Naive thymus-derived CD4-positive, alpha-beta T cell (primary cell): ENCODE measurements around the gene ZC3H18. TPM values are rescaled to one million over a fixed set of nuclear protein-coding genes. Genes with fewer than 3 reads are reported as not detected.

ENCODE experiments used
- ATAC-seq: fragments of 150-1000 bp; cut with Tn5 transposase; 2 replicates; pipeline ENCODE4 v1.10.0; 2021; ENCODE audit warnings: mild to moderate bottlenecking, moderate library complexity
- CTCF ChIA-PET: fragments of 350-600 bp; sonication (Branson Sonifier 250); formaldehyde crosslinking; loops from one replicate; lab custom pipeline; 2021; ENCODE audit warnings: antibody characterized with exemption; lab: Charles Lee
- POLR2A ChIA-PET: fragments of 350-600 bp; sonication (Branson Sonifier 250); formaldehyde crosslinking; loops from one replicate; lab custom pipeline; 2021; ENCODE audit warnings: antibody characterized with exemption, inconsistent platforms; lab: Charles Lee
- DNase-seq, 9 donors: peaks; one replicate each; pipeline versions ENCODE4 v3.0.0 to v3.0.0-alpha.2; 2020 to 2022; ENCODE audit warnings: mixed read lengths in 1 of 9
- H3K27ac ChIP-seq: one replicate; pipeline ENCODE4 v1.7.0; 2013; ENCODE audit warnings: mild to moderate bottlenecking, low read depth, low read length, moderate library complexity
- H3K27me3 ChIP-seq, 2 donors: one replicate each; pipeline ENCODE4 v1.7.0; 2013; ENCODE audit warnings: low read length in 2 of 2, mild to moderate bottlenecking in 2 of 2, moderate library complexity in 2 of 2; ENCODE audit not compliant: control insufficient read depth in 2 of 2, insufficient read depth in 2 of 2
- H3K36me3 ChIP-seq, 3 experiments: 1 replicate in 2 of 3; 2 replicates in 1 of 3; pipeline ENCODE4 v1.7.0; 2013; ENCODE audit warnings: low read length in 3 of 3, mild to moderate bottlenecking in 3 of 3, moderate library complexity in 1 of 3; ENCODE audit not compliant: insufficient read depth in 3 of 3, control insufficient read depth in 2 of 3
- H3K4me1 ChIP-seq, 2 donors: one replicate each; pipeline ENCODE4 v1.7.0; 2013; ENCODE audit warnings: low read length in 2 of 2, mild to moderate bottlenecking in 2 of 2, moderate library complexity in 1 of 2; ENCODE audit not compliant: control insufficient read depth in 2 of 2, insufficient read depth in 2 of 2
- H3K4me3 ChIP-seq: 2 replicates; pipeline ENCODE4 v1.7.0; 2013; ENCODE audit warnings: mild to moderate bottlenecking, low read length
- H3K9me3 ChIP-seq, 3 experiments: 1 replicate in 2 of 3; 2 replicates in 1 of 3; pipeline ENCODE4 v1.7.0; 2013; ENCODE audit warnings: low read length in 3 of 3; ENCODE audit not compliant: control insufficient read depth in 2 of 3
- H3K27ac Mint-ChIP-seq, 9 donors: one replicate each; pipeline ENCODE4 v1.8.0; 2020 to 2022; ENCODE audit warnings: mixed read lengths in 9 of 9, mild to moderate bottlenecking in 8 of 9, moderate library complexity in 5 of 9, inconsistent platforms in 2 of 9
- H3K27me3 Mint-ChIP-seq, 5 donors: one replicate each; pipeline ENCODE4 v1.8.0; 2021 to 2022; ENCODE audit warnings: mixed read lengths in 5 of 5, mild to moderate bottlenecking in 1 of 5
- H3K36me3 Mint-ChIP-seq, 5 donors: one replicate each; pipeline ENCODE4 v1.8.0; 2020 to 2022; ENCODE audit warnings: mixed read lengths in 5 of 5, mild to moderate bottlenecking in 3 of 5, inconsistent platforms in 1 of 5
- H3K4me1 Mint-ChIP-seq, 7 donors: one replicate each; pipeline ENCODE4 v1.8.0; 2020 to 2022; ENCODE audit warnings: mixed read lengths in 7 of 7, mild to moderate bottlenecking in 3 of 7, inconsistent platforms in 1 of 7
- H3K4me3 Mint-ChIP-seq, 10 donors: one replicate each; pipeline ENCODE4 v1.8.0; 2020 to 2022; ENCODE audit warnings: mild to moderate bottlenecking in 10 of 10, mixed read lengths in 10 of 10, moderate library complexity in 6 of 10, inconsistent platforms in 2 of 10
- H3K9me3 Mint-ChIP-seq, 11 donors: one replicate each; pipeline ENCODE4 v1.8.0; 2020 to 2022; ENCODE audit warnings: mixed read lengths in 11 of 11, mild to moderate bottlenecking in 4 of 11, inconsistent platforms in 1 of 11, moderate library complexity in 1 of 11
- intact Hi-C, 2 donors: fragments of 100-400 bp; cut with micrococcal nuclease; formaldehyde crosslinking; loops; one replicate each; pipeline ENCODE4 v1.15.1; 2023
- polyA plus RNA-seq, 2 donors: library from polyadenylated mRNA; unstranded; fragments of 300-500 nt; fragmentation: Illumina TruSeq; gene quantifications; one replicate each; pipeline ENCODE4 v1.2.3, GENCODE V29; 2021
- total RNA-seq, 6 experiments: library from RNA in 5 of 6; stranded (reverse) in 5 of 6; gene quantifications; 1 replicate in 5 of 6; 2 replicates in 1 of 6; pipeline ENCODE4 v1.2.3 and lab custom pipeline; 2021 to 2026

Gene ZC3H18
- total and polyA plus RNA-seq, 7 experiments from 2014 or later = 11.0 to 97.8 (median 78.2) TPM

- CTCF ChIA-PET = no interaction called here
- intact Hi-C loops = loop anchor here (1.0 to 2.0 kb wide), 11 partner anchors 12 to 199 kb away; partner anchors contain the start of genes MVD (in 2 of the 2), SNAI3 (in 2 of the 2), ZC3H18 (in 2 of the 2) and CTU2 (in 1 of the 2)
- H3K27ac ChIP-seq = peak overlapping the region; percentile 84
- H3K9me3 ChIP-seq = no peaks in the 10 kb centered on the region
- H3K27me3 ChIP-seq = no peaks in the 10 kb centered on the region
- H3K36me3 ChIP-seq = peaks cover 0 to 41% (median 0%) of the 10 kb centered on the region in 3 experiments
- peaks cover 20 to 28% of the 10 kb centered on the region in 2 donors for H3K4me1 ChIP-seq
- H3K4me1 Mint-ChIP-seq = peaks cover 6 to 27% (median 13%) of the 10 kb centered on the region in 7 donors
- peaks cover 0 to 15% (median 1%) of the 10 kb centered on the region in 5 donors for H3K36me3 Mint-ChIP-seq
- peak overlapping the region; percentile 81 to 98 (median 88) for H3K27ac Mint-ChIP-seq
- ATAC-seq (peak; percentile 81), DNase-seq (peak in 8 of 9 donors; percentile 46 to 76 (median 64))
- POLR2A ChIA-PET = interaction anchor here (0.6 to 3.0 kb wide), 6 partner anchors 10 to 143 kb away, joined by 3 to 13 read pairs (median 4); partner anchors contain the start of gene MVD
- H3K4me3 Mint-ChIP-seq = peak overlapping the region; percentile 84 to 93 (median 90)
- H3K9me3 Mint-ChIP-seq = no peaks in the 10 kb centered on the region
- H3K27me3 Mint-ChIP-seq = no peaks in the 10 kb centered on the region
- peak overlapping the region; percentile 78 for H3K4me3 ChIP-seq
Observed at GRCh38 chr16:88651276-88651988, 81.2 kb downstream of the ZC3H18 start.

GRCh38 chr16:88651989-88652761, 82.0 kb downstream of the ZC3H18 start:
- Histone ChIP-seq H3K27ac (peak overlapping the region; percentile 84), H3K4me1 (peaks cover 20 to 28% of the 10 kb centered on the region in 2 donors), H3K9me3 (no peaks in the 10 kb centered on the region), H3K4me3 (no peak overlapping the region), H3K36me3 (peaks cover 0 to 45% (median 0%) of the 10 kb centered on the region in 3 experiments), H3K27me3 (no peaks in the 10 kb centered on the region)
- Mint-ChIP-seq H3K27ac (peak overlapping the region in 6 of 9 donors; percentile 24 to 98 (median 84)), H3K9me3 (no peaks in the 10 kb centered on the region), H3K4me1 (peaks cover 6 to 27% (median 13%) of the 10 kb centered on the region in 7 donors), H3K27me3 (no peaks in the 10 kb centered on the region), H3K36me3 (peaks cover 0 to 15% (median 1%) of the 10 kb centered on the region in 5 donors), H3K4me3 (peak overlapping the region in 4 of 10 donors; percentile 53 to 91 (median 68))
- ATAC-seq = no peak
- intact Hi-C loops = loop anchor here (1.0 to 2.0 kb wide), 11 partner anchors 11 to 199 kb away; partner anchors contain the start of genes MVD (in 2 of the 2), SNAI3 (in 2 of the 2), ZC3H18 (in 2 of the 2) and CTU2 (in 1 of the 2)
- ChIA-PET CTCF (interaction anchor here (1.2 kb wide), 1 partner anchor 53 kb away, joined by 4 read pairs; no protein-coding TSS in a partner anchor), POLR2A (interaction anchor here (1.2 to 2.2 kb wide), 3 partner anchors 11 to 35 kb away, joined by 4 to 8 read pairs (median 4); partner anchors contain the start of gene MVD)
- DNase-seq = no peak

GRCh38 chr16:88652762-88653063, 82.5 kb downstream of the ZC3H18 start:
- Mint-ChIP-seq H3K4me1 (peaks cover 6 to 27% (median 13%) of the 10 kb centered on the region in 7 donors), H3K4me3 (peak overlapping the region in 1 of 10 donors; percentile 42), H3K27me3 (no peaks in the 10 kb centered on the region), H3K27ac (peak overlapping the region in 5 of 9 donors; percentile 46 to 76 (median 69)), H3K9me3 (no peaks in the 10 kb centered on the region), H3K36me3 (peaks cover 0 to 15% (median 1%) of the 10 kb centered on the region in 5 donors)
- Histone ChIP-seq H3K27me3 (no peaks in the 10 kb centered on the region), H3K4me1 (peaks cover 20 to 28% of the 10 kb centered on the region in 2 donors), H3K27ac (peak overlapping the region; percentile 84), H3K4me3 (no peak overlapping the region), H3K36me3 (peaks cover 0 to 48% (median 0%) of the 10 kb centered on the region in 3 experiments), H3K9me3 (no peaks in the 10 kb centered on the region)
- DNase-seq (no peak), ATAC-seq (no peak)
- CTCF ChIA-PET = interaction anchor here (1.2 kb wide), 1 partner anchor 53 kb away, joined by 4 read pairs; no protein-coding TSS in a partner anchor
- intact Hi-C loops = no loop called here
- POLR2A ChIA-PET = interaction anchor here (1.9 to 2.2 kb wide), 2 partner anchors 11 to 34 kb away, joined by 4 to 8 read pairs; no protein-coding TSS in a partner anchor

GRCh38 chr16:88653101-88653500, 82.9 kb downstream of the ZC3H18 start:
- POLR2A ChIA-PET = interaction anchor here (1.1 to 2.2 kb wide), 4 partner anchors 11 to 34 kb away, joined by 3 to 8 read pairs (median 4); no protein-coding TSS in a partner anchor
- no peak overlapping the region for H3K4me3 ChIP-seq
- no peaks in the 10 kb centered on the region for H3K9me3 ChIP-seq
- ATAC-seq (no peak), DNase-seq (no peak)
- Mint-ChIP-seq H3K4me3 (peak overlapping the region in 1 of 10 donors; percentile 42), H3K27ac (peak overlapping the region in 6 of 9 donors; percentile 36 to 76 (median 66)), H3K9me3 (no peaks in the 10 kb centered on the region), H3K4me1 (peaks cover 6 to 27% (median 13%) of the 10 kb centered on the region in 7 donors), H3K36me3 (peaks cover 0 to 15% (median 1%) of the 10 kb centered on the region in 5 donors), H3K27me3 (no peaks in the 10 kb centered on the region)
- H3K4me1 ChIP-seq = peaks cover 20 to 26% of the 10 kb centered on the region in 2 donors
- peaks cover 0 to 48% (median 0%) of the 10 kb centered on the region in 3 experiments for H3K36me3 ChIP-seq
- intact Hi-C loops = no loop called here
- no peaks in the 10 kb centered on the region for H3K27me3 ChIP-seq
- CTCF ChIA-PET = interaction anchor here (1.2 kb wide), 1 partner anchor 52 kb away, joined by 4 read pairs; no protein-coding TSS in a partner anchor
- peak overlapping the region; percentile 13 for H3K27ac ChIP-seq

GRCh38 chr16:88653596-88654362, 83.6 kb downstream of the ZC3H18 start:
- H3K4me1 Mint-ChIP-seq = peaks cover 6 to 27% (median 13%) of the 10 kb centered on the region in 7 donors
- intact Hi-C loops = no loop called here
- H3K27ac Mint-ChIP-seq = peak overlapping the region in 7 of 9 donors; percentile 36 to 76 (median 51)
- POLR2A ChIA-PET = interaction anchor here (1.1 to 1.9 kb wide), 3 partner anchors 16 to 33 kb away, joined by 3 to 4 read pairs (median 3); no protein-coding TSS in a partner anchor
- Histone ChIP-seq H3K27me3 (no peaks in the 10 kb centered on the region), H3K36me3 (peaks cover 0 to 46% (median 0%) of the 10 kb centered on the region in 3 experiments), H3K4me3 (no peak overlapping the region), H3K9me3 (no peaks in the 10 kb centered on the region), H3K27ac (no peak overlapping the region), H3K4me1 (peaks cover 20 to 21% of the 10 kb centered on the region in 2 donors)
- H3K4me3 Mint-ChIP-seq = peak overlapping the region in 3 of 10 donors; percentile 8 to 21 (median 16)
- peaks cover 0 to 15% (median 2%) of the 10 kb centered on the region in 5 donors for H3K36me3 Mint-ChIP-seq
- no peak for ATAC-seq
- CTCF ChIA-PET = interaction anchor here (1.2 kb wide), 1 partner anchor 51 kb away, joined by 4 read pairs; no protein-coding TSS in a partner anchor
- DNase-seq = no peak
- H3K27me3 Mint-ChIP-seq = no peaks in the 10 kb centered on the region
- no peaks in the 10 kb centered on the region for H3K9me3 Mint-ChIP-seq
